RWPE2 (cell line): ENCODE measurements around the gene MSMP.
A peak's percentile ranks its signal among the peaks of the same experiment; 100 is the strongest.

Experiments used
- ATAC-seq: fragments of 200-7000 bp; cut with Tn5 transposase; 3 replicates; pipeline ENCODE4 v1.9.1; 2021; ENCODE audit warnings: low read depth
- DNase-seq: peaks from one replicate; pipeline ENCODE4 v3.0.0-alpha.2; 2020; ENCODE audit warnings: low spot score
- H3K27ac ChIP-seq: fragments of 450-650 bp; 2 replicates; pipeline ENCODE4 v1.5.1; 2017; ENCODE audit warnings: mild to moderate bottlenecking; ENCODE audit not compliant: poor library complexity, severe bottlenecking
- H3K27me3 ChIP-seq: fragments of 250-450 bp; sonication (Bioruptor Pico); 2 replicates; pipeline ENCODE4 v1.5.1; 2021; ENCODE audit warnings: mild to moderate bottlenecking, moderate library complexity; ENCODE audit not compliant: insufficient read depth, poor library complexity, severe bottlenecking
- H3K36me3 ChIP-seq: fragments of 250-450 bp; sonication (Bioruptor Pico); 2 replicates; pipeline ENCODE4 v1.5.1; 2020; ENCODE audit warnings: low read depth, mild to moderate bottlenecking, moderate library complexity
- H3K4me1 ChIP-seq: fragments of 250-450 bp; sonication (Bioruptor Pico); 2 replicates; pipeline ENCODE4 v1.5.1; 2021; ENCODE audit warnings: mild to moderate bottlenecking, moderate library complexity; ENCODE audit not compliant: insufficient read depth, poor library complexity, severe bottlenecking
- H3K4me3 ChIP-seq: fragments of 250-450 bp; sonication (Bioruptor Pico); 2 replicates; pipeline ENCODE4 v1.5.1; 2021; ENCODE audit warnings: mild to moderate bottlenecking, moderate library complexity; ENCODE audit not compliant: severe bottlenecking
- H3K9me3 ChIP-seq: fragments of 250-450 bp; sonication (Bioruptor Pico); 2 replicates; pipeline ENCODE4 v1.5.1; 2021; ENCODE audit warnings: mild to moderate bottlenecking, moderate library complexity; ENCODE audit not compliant: severe bottlenecking
- TF ChIP-seq, protein P1 (sequence below): fragments of 450-650 bp; IDR thresholded peaks from one replicate; pipeline ENCODE4 v1.5.1; 2017; ENCODE audit warnings: mild to moderate bottlenecking, moderate library complexity; ENCODE audit not compliant: poor library complexity, severe bottlenecking

Gene MSMP

DNA sequence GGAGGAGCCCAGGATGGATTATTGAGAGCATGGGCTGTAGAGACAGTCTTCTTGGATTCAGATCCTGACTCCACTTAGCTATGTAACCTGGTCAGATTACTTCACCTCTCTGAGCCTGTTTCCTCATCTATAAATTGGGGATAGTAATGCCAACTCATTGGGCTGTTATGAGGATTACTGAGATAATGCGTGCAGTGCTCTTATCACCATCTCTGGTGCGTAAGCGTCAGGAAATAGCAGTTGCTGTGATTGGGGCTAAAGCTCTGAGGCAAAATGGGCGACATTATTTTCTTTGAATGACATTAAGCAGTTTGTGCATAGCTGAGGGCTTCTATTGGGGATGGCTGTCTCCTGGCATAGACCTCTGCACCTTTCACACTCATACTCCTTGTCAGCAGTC is 995 bp upstream of the MSMP start:
- Histone ChIP-seq H3K27ac (no peak overlapping the region), H3K9me3 (no peaks in the 10 kb centered on the region), H3K4me3 (no peak overlapping the region), H3K4me1 (peaks cover 12% of the 10 kb centered on the region), H3K27me3 (no peaks in the 10 kb centered on the region), H3K36me3 (peaks cover 33% of the 10 kb centered on the region)
- DNase-seq, result no peak
- ATAC-seq, result no peak
- TF ChIP-seq, protein P1, sequence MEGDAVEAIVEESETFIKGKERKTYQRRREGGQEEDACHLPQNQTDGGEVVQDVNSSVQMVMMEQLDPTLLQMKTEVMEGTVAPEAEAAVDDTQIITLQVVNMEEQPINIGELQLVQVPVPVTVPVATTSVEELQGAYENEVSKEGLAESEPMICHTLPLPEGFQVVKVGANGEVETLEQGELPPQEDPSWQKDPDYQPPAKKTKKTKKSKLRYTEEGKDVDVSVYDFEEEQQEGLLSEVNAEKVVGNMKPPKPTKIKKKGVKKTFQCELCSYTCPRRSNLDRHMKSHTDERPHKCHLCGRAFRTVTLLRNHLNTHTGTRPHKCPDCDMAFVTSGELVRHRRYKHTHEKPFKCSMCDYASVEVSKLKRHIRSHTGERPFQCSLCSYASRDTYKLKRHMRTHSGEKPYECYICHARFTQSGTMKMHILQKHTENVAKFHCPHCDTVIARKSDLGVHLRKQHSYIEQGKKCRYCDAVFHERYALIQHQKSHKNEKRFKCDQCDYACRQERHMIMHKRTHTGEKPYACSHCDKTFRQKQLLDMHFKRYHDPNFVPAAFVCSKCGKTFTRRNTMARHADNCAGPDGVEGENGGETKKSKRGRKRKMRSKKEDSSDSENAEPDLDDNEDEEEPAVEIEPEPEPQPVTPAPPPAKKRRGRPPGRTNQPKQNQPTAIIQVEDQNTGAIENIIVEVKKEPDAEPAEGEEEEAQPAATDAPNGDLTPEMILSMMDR, result no peak

- Histone ChIP-seq H3K4me1 (peaks cover 7% of the 10 kb centered on the region), H3K36me3 (peaks cover 33% of the 10 kb centered on the region), H3K27ac (no peak overlapping the region), H3K27me3 (no peaks in the 10 kb centered on the region), H3K4me3 (no peak overlapping the region), H3K9me3 (no peaks in the 10 kb centered on the region)
- DNase-seq (no peak), ATAC-seq (no peak)
- TF ChIP-seq, protein P1, result no peak
Observed at GRCh38 chr9:35753466-35753865, 610 bp downstream of the MSMP start.

DNA sequence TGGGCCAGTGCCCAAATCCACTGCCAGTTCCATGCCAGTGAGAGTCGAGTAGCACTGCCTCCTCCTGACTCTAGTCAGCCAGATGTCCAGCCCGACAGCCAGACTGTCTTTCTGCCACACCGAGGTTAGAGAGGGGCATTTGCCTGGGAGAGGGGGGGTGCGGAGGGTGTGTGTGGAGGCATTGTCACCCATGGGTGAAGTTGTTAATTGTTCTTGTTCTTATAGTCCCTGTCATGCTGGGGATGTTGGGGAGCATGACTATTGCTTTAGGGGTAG is 3.9 kb downstream of the MSMP start:
- Histone ChIP-seq H3K9me3 (no peaks in the 10 kb centered on the region), H3K4me1 (peaks cover 7% of the 10 kb centered on the region), H3K27me3 (no peaks in the 10 kb centered on the region), H3K27ac (peak overlapping the region; percentile 77), H3K4me3 (peak overlapping the region; percentile 98), H3K36me3 (peaks cover 53% of the 10 kb centered on the region)
- DNase-seq (no peak), ATAC-seq (no peak)
- TF ChIP-seq, protein P1, result no peak

- DNase-seq (no peak), ATAC-seq (peak; percentile 67)
- TF ChIP-seq, protein P1, result peak; percentile 19
- Histone ChIP-seq H3K36me3 (peaks cover 58% of the 10 kb centered on the region), H3K27ac (peak overlapping the region; percentile 77), H3K9me3 (no peaks in the 10 kb centered on the region), H3K4me3 (peak overlapping the region; percentile 98), H3K4me1 (peaks cover 7% of the 10 kb centered on the region), H3K27me3 (no peaks in the 10 kb centered on the region)
Observed at GRCh38 chr9:35749515-35750255, 4.4 kb downstream of the MSMP start.

GRCh38 chr9:35748858-35749514 is 5.1 kb downstream of the MSMP start, which contains the start of the genes GBA2 and RGP1:
Gene GBA2, minus strand, starts transcription at chr9:35749228. Its CDS starts 524 bp downstream, at chr9:35748704.
Gene RGP1, plus strand, starts transcription at chr9:35749287. Its CDS starts 469 bp downstream, at chr9:35749756.
- no peaks in the 10 kb centered on the region for H3K27me3 ChIP-seq
- peak within 1 kb of the TSS; percentile 98 for H3K4me3 ChIP-seq
- ATAC-seq (peak; percentile 79), DNase-seq (no peak)
- peaks cover 7% of the 10 kb centered on the region for H3K4me1 ChIP-seq
- no peaks in the 10 kb centered on the region for H3K9me3 ChIP-seq
- H3K27ac ChIP-seq, result peak within 1 kb of the TSS; percentile 77
- TF ChIP-seq, protein P1, result no peak
- H3K36me3 ChIP-seq, result peaks cover 65% of the 10 kb centered on the region
